Measurements from ENCODE around the gene RHOXF2. TPM values are rescaled to one million over a fixed set of nuclear protein-coding genes. Genes with fewer than 3 reads are reported as not detected.

Gene RHOXF2
- total RNA-seq (2022; extraction: Qiagen RNA extraction; ENCODE audit: low read depth), result not detected in 5 replicates

GRCh38 chrX:120158313-120158712, at the start of gene RHOXF2:
RHOXF2 (plus strand) TSS chrX:120158613; CDS start chrX:120158751, 138 bp downstream.

GRCh38 chrX:120115438-120115963, 42.9 kb upstream of the RHOXF2 start, which contains the start of gene RHOXF1:
RHOXF1 (minus strand) TSS chrX:120115913; CDS start chrX:120115862, 51 bp downstream.

Other genes starting within 250 kb of the RHOXF2 start
- gene NKAP, start 214.9 kb upstream of the RHOXF2 start, total RNA-seq (2022; extraction: Qiagen RNA extraction; ENCODE audit: low read depth), result 7.3 to 14.4 TPM (median 7.9 TPM) in 5 replicates
- gene RHOXF2B, start 80.9 kb upstream of the RHOXF2 start, total RNA-seq (2022; extraction: Qiagen RNA extraction; ENCODE audit: low read depth), result not detected in 5 replicates
- not detected in 5 replicates for gene RHOXF1, start 42.7 kb upstream of the RHOXF2 start, total RNA-seq (2022; extraction: Qiagen RNA extraction; ENCODE audit: low read depth)
- 5.2 to 12.7 TPM (median 11.7 TPM) in 5 replicates for gene ZBTB33, start 92.2 kb downstream of the RHOXF2 start, total RNA-seq (2022; extraction: Qiagen RNA extraction; ENCODE audit: low read depth)
- 0.11 to 0.16 TPM (median 0.14 TPM) in 5 replicates for gene TMEM255A, start 152.8 kb downstream of the RHOXF2 start, total RNA-seq (2022; extraction: Qiagen RNA extraction; ENCODE audit: low read depth)
- not detected in 5 replicates for gene ATP1B4, start 203.5 kb downstream of the RHOXF2 start, total RNA-seq (2022; extraction: Qiagen RNA extraction; ENCODE audit: low read depth)